ENCODE measurements around the gene DCLRE1B.

DCLRE1B gene

GRCh38 chr1:113901191-113901590 is 3.9 kb upstream of the DCLRE1B start:
- ATAC-seq: no peak
- Mint-ChIP-seq H3K36me3 (ENCODE audit: low read depth) (peaks cover 63% of the 10 kb centered on the region), H3K4me1 (peaks cover 51% of the 10 kb centered on the region), H3K4me3 (no peak overlapping the region), H3K27me3 (peaks cover 3% of the 10 kb centered on the region), H3K27ac (peak overlapping the region; percentile 32), H3K9me3 (no peaks in the 10 kb centered on the region)
- no peak for DNase-seq

GRCh38 chr1:113903501-113904292 is 1.4 kb upstream of the DCLRE1B start:
- Mint-ChIP-seq H3K27me3 (peaks cover 3% of the 10 kb centered on the region), H3K36me3 (ENCODE audit: low read depth) (peaks cover 64% of the 10 kb centered on the region), H3K4me1 (peaks cover 66% of the 10 kb centered on the region), H3K4me3 (peak overlapping the region; percentile 99), H3K9me3 (no peaks in the 10 kb centered on the region), H3K27ac (peak overlapping the region; percentile 98)
- DNase-seq (peak; percentile 9), ATAC-seq (no peak)

- no peak for ATAC-seq
- H3K9me3 Mint-ChIP-seq: no peaks in the 10 kb centered on the region
- peak overlapping the region; percentile 99 for H3K4me3 Mint-ChIP-seq
- peaks cover 3% of the 10 kb centered on the region for H3K27me3 Mint-ChIP-seq
- H3K27ac Mint-ChIP-seq: peak overlapping the region; percentile 98
- no peak for DNase-seq
- peaks cover 61% of the 10 kb centered on the region for H3K36me3 Mint-ChIP-seq (ENCODE audit: low read depth)
- H3K4me1 Mint-ChIP-seq: peaks cover 62% of the 10 kb centered on the region
Measured at GRCh38 chr1:113904293-113904673, 843 bp upstream of the DCLRE1B start.

- ATAC-seq: no peak
- Mint-ChIP-seq H3K9me3 (no peaks in the 10 kb centered on the region), H3K36me3 (ENCODE audit: low read depth) (peaks cover 54% of the 10 kb centered on the region), H3K27me3 (peaks cover 3% of the 10 kb centered on the region), H3K4me3 (peak overlapping the region; percentile 99), H3K27ac (peak overlapping the region; percentile 98), H3K4me1 (peaks cover 58% of the 10 kb centered on the region)
- DNase-seq: peak; percentile 38
Measured at GRCh38 chr1:113905435-113905861, 322 bp downstream of the DCLRE1B start.

DNA sequence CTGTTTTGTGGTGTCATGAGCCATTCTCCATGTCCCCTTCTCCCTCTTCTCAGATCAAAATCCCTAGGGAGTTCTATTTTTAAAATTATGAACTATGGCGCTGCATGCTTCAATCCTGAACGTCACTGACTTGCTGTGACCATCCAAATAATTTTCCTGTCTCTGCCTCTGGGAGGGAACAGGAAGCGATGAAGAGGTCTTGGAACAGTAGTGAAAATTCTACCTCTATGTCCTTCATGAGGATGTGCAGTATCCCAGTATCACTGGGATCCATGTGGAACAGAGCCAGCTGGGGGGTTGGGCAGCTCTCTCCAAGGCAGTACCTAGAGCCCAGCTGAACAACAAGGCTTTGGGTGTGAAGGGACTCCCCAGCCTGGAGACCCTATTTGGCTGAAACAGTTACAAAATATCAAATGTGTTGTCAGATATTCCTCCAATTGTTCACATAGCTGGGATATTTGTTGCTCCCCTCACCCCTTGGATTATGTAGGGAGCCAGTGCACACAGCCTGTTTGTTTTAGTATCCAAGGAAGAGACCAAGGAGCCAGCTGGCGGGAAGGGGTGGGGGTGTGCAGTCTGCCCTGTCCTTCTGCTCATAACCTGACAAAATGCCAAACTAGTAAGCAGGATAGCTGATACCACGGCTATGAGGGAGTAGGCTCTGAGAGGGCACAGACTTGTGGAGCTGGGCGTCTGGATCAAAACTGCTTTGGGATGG is 7.6 kb downstream of the DCLRE1B start:
- Mint-ChIP-seq H3K27ac (no peak overlapping the region), H3K27me3 (no peaks in the 10 kb centered on the region), H3K4me3 (no peak overlapping the region), H3K4me1 (peaks cover 9% of the 10 kb centered on the region), H3K36me3 (ENCODE audit: low read depth) (peaks cover 31% of the 10 kb centered on the region), H3K9me3 (no peaks in the 10 kb centered on the region)
- DNase-seq (no peak), ATAC-seq (no peak)

DNA sequence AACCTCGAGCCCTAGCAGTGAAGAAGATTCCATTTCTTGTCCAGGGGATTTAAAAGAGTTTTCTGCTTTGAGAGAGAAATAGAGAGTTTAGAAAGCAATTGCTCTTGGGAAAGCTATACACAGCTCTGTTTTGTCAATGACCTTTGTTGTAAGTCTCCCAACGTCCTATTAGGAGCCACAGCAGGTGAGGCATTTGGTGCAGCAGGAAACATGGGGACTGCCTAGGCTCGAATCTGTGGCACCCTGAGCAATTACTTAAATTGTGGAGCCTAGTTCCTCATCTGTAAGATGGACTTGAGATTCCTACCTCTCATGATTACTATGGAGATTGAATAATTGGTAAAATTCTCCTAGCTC is 8.2 kb downstream of the DCLRE1B start:
- Mint-ChIP-seq H3K36me3 (ENCODE audit: low read depth) (peaks cover 26% of the 10 kb centered on the region), H3K9me3 (no peaks in the 10 kb centered on the region), H3K4me1 (peaks cover 7% of the 10 kb centered on the region), H3K27ac (no peak overlapping the region), H3K4me3 (no peak overlapping the region), H3K27me3 (no peaks in the 10 kb centered on the region)
- no peak for ATAC-seq
- no peak for DNase-seq

- Mint-ChIP-seq H3K36me3 (ENCODE audit: low read depth) (peaks cover 19% of the 10 kb centered on the region), H3K4me3 (no peak overlapping the region), H3K27me3 (no peaks in the 10 kb centered on the region), H3K9me3 (no peaks in the 10 kb centered on the region), H3K4me1 (peaks cover 5% of the 10 kb centered on the region), H3K27ac (no peak overlapping the region)
- ATAC-seq: no peak
- DNase-seq: no peak
Measured at GRCh38 chr1:113913887-113914664, 8.9 kb downstream of the DCLRE1B start.

DNA sequence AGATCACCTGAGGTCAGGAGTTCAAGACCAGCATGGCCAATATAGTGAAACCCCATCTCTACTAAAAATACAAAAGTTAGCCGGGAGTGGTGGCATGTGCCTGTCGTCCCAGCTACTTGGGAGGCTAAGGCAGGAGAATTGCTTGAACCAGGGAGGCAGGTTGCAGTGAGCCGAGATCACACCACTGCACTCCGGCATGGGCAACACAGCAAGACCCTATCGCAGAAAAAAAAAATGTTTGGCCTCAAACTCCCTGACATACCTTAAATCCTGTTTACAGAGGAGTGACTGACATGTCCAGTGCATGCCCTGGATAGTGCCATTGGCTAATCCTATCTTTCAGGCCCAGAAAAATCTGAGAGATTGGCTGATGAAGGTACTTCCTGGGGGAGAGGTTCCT is 11.8 kb downstream of the DCLRE1B start:
- H3K36me3 Mint-ChIP-seq (ENCODE audit: low read depth): peaks cover 5% of the 10 kb centered on the region
- DNase-seq: no peak
- no peak for ATAC-seq
- H3K4me3 Mint-ChIP-seq: no peak overlapping the region
- H3K4me1 Mint-ChIP-seq: peaks cover 5% of the 10 kb centered on the region
- H3K27me3 Mint-ChIP-seq: no peaks in the 10 kb centered on the region
- H3K9me3 Mint-ChIP-seq: no peaks in the 10 kb centered on the region
- H3K27ac Mint-ChIP-seq: no peak overlapping the region

- peak; percentile 80 for ATAC-seq
- H3K4me3 Mint-ChIP-seq: no peak overlapping the region
- H3K27ac Mint-ChIP-seq: no peak overlapping the region
- H3K4me1 Mint-ChIP-seq: peaks cover 5% of the 10 kb centered on the region
- H3K36me3 Mint-ChIP-seq (ENCODE audit: low read depth): peaks cover 5% of the 10 kb centered on the region
- no peaks in the 10 kb centered on the region for H3K9me3 Mint-ChIP-seq
- H3K27me3 Mint-ChIP-seq: no peaks in the 10 kb centered on the region
- no peak for DNase-seq
Measured at GRCh38 chr1:113917400-113918082, 12.4 kb downstream of the DCLRE1B start.

- Mint-ChIP-seq H3K36me3 (ENCODE audit: low read depth) (peaks cover 5% of the 10 kb centered on the region), H3K27ac (no peak overlapping the region), H3K4me3 (no peak overlapping the region), H3K4me1 (peaks cover 5% of the 10 kb centered on the region), H3K27me3 (no peaks in the 10 kb centered on the region), H3K9me3 (no peaks in the 10 kb centered on the region)
- DNase-seq (no peak), ATAC-seq (no peak)
Measured at GRCh38 chr1:113918243-113918642, 13.1 kb downstream of the DCLRE1B start.

GRCh38 chr1:113922957-113923356 is 17.8 kb downstream of the DCLRE1B start:
- H3K27ac Mint-ChIP-seq: no peak overlapping the region
- H3K4me3 Mint-ChIP-seq: no peak overlapping the region
- ATAC-seq: no peak
- H3K36me3 Mint-ChIP-seq (ENCODE audit: low read depth): no peaks in the 10 kb centered on the region
- no peak for DNase-seq
- H3K4me1 Mint-ChIP-seq: peaks cover 8% of the 10 kb centered on the region
- no peaks in the 10 kb centered on the region for H3K27me3 Mint-ChIP-seq
- no peaks in the 10 kb centered on the region for H3K9me3 Mint-ChIP-seq

- DNase-seq (no peak), ATAC-seq (no peak)
- Mint-ChIP-seq H3K9me3 (no peaks in the 10 kb centered on the region), H3K36me3 (ENCODE audit: low read depth) (no peaks in the 10 kb centered on the region), H3K4me3 (no peak overlapping the region), H3K4me1 (peaks cover 15% of the 10 kb centered on the region), H3K27ac (no peak overlapping the region), H3K27me3 (no peaks in the 10 kb centered on the region)
Measured at GRCh38 chr1:113924473-113924872, 19.3 kb downstream of the DCLRE1B start.

- peak; percentile 18 for ATAC-seq
- Mint-ChIP-seq H3K4me3 (peak overlapping the region; percentile 96), H3K36me3 (ENCODE audit: low read depth) (peaks cover 6% of the 10 kb centered on the region), H3K9me3 (no peaks in the 10 kb centered on the region), H3K4me1 (peaks cover 44% of the 10 kb centered on the region), H3K27ac (peak overlapping the region; percentile 98), H3K27me3 (no peaks in the 10 kb centered on the region)
- DNase-seq: no peak
Measured at GRCh38 chr1:113928187-113928930, 23.2 kb downstream of the DCLRE1B start.
